T1000 (cell line): ENCODE data around the gene CDIPT.

Source experiments
- DNase-seq: peaks from one replicate; lab custom pipeline; 2025; ENCODE audit warnings: mixed read lengths; lab: John Stamatoyannopoulos, UW

The CDIPT gene

GRCh38 chr16:29809850-29810698, 53.0 kb downstream of the CDIPT start:
- DNase-seq: no peak

- DNase-seq: no peak
Observed at GRCh38 chr16:29809031-29809747, 53.8 kb downstream of the CDIPT start.
